ENCODE data around the gene GOLGA6D. TPM values are rescaled to one million over a fixed set of nuclear protein-coding genes. Genes with fewer than 3 reads are reported as not detected.
"Not testable (repeated sequence)": the region's sequence is repeated elsewhere in the genome, so short reads cannot be mapped to it uniquely, and the experiment has no call there.

The GOLGA6D gene
- total RNA-seq, 4 donors from 2014 or later, result not detected

DNA sequence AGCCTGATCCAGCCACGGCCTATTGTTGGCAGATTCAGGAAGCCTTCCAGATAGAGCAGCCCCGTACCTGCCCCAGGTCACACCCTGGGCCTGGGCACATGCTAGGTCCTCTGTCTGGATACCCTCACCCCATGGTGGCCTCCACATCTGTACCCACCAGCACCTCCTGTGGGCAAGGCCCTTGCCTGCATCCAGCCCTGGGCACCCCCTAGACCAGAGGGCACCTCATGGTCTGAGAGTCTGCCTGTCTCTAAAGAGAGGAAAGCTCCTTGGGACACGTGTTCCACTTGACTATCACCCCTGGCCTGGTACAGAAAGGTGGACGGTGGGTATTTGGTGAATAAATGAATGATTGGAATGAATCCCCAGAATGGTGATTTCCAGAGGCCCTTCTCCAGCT is 44.4 kb downstream of the GOLGA6D start:
- DNase-seq, result no peak
- intact Hi-C loops (cut with DNase I; ENCODE audit: low total_unique reads), result no loop called here

DNA sequence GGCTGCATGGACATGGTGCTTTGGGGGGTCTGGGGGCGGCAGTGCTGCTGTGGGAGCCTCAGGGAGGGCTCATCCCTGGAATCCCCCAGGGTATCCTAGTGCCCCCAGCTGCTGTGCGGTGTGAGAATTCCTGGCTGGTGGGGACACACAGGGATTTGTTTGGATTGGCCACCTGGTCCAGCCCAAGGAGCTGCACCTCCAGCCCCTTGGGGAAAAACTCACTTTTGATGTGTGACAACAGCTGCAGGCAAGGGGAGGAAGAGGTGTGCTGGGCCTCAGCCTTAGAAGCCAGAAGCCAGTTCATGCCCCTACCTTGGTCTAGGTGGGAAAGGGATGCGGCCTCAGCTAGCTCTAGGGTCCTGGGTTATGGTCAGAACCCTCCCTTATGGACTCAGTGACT is 44.9 kb downstream of the GOLGA6D start:
- TF ChIP-seq, protein P1, sequence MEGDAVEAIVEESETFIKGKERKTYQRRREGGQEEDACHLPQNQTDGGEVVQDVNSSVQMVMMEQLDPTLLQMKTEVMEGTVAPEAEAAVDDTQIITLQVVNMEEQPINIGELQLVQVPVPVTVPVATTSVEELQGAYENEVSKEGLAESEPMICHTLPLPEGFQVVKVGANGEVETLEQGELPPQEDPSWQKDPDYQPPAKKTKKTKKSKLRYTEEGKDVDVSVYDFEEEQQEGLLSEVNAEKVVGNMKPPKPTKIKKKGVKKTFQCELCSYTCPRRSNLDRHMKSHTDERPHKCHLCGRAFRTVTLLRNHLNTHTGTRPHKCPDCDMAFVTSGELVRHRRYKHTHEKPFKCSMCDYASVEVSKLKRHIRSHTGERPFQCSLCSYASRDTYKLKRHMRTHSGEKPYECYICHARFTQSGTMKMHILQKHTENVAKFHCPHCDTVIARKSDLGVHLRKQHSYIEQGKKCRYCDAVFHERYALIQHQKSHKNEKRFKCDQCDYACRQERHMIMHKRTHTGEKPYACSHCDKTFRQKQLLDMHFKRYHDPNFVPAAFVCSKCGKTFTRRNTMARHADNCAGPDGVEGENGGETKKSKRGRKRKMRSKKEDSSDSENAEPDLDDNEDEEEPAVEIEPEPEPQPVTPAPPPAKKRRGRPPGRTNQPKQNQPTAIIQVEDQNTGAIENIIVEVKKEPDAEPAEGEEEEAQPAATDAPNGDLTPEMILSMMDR (IDR thresholded peaks at IDR 0.05), result no peak
- TF ChIP-seq POLR2A (IDR thresholded peaks at IDR 0.05), result no peak

More for the DNA sequence above, 44.4 kb downstream of the GOLGA6D start:
- no peaks in the 10 kb centered on the region for H3K27me3 ChIP-seq
- H3K4me3 ChIP-seq, result no peak overlapping the region
- no peaks in the 10 kb centered on the region for H3K4me1 ChIP-seq
- H3K36me3 ChIP-seq, result no peaks in the 10 kb centered on the region
- H3K9me3 ChIP-seq, result no peaks in the 10 kb centered on the region
- TF ChIP-seq POLR2A (IDR thresholded peaks at IDR 0.05), result no peak
- TF ChIP-seq, protein P1 (IDR thresholded peaks at IDR 0.05), result no peak
- H3K27ac ChIP-seq, result no peak overlapping the region

DNA sequence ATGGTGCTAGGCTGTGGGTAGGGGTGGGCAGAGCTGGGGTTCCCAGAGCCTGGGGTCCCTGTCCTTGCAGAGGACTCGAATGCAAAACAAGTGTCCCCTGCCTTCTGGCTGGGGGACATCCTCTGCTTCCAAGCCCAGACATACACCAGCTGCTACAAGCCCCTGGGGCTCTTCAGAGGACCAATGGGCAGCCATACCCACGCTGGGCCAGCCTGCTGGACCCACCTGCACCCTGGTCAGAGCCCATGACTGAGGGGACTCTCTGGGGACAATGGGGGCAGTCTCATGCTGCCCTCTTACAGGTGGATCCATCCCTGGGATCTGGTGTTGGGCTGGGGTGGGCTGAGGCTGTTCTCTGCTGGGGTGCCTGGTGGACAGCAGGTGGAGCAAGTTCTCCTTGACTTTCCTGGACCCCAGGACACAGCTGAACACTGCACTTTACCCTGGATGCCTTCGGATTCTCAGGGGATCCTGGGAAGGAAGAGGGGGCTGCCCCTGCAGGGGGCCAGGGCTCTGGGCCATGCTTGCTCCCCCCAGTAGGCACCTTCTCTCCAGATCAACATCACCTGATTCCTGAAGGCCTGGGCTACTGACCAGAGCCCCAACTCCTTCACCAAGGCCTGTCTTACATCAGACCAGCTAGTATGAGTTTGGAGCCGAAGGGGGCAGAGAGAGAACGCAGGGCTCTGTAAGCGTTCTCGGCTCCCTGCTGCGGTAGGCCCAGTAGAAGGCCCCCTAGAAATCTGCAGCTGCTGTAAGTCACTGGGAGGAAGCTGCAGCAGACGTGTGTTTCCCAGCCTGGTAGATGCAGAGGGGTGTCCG is 46.1 kb downstream of the GOLGA6D start:
- TF ChIP-seq, protein P1 (IDR thresholded peaks at IDR 0.05), result no peak
- no peaks in the 10 kb centered on the region for H3K27me3 ChIP-seq
- no peaks in the 10 kb centered on the region for H3K36me3 ChIP-seq
- H3K27ac ChIP-seq, result no peak overlapping the region
- H3K4me3 ChIP-seq, result no peak overlapping the region
- no peaks in the 10 kb centered on the region for H3K9me3 ChIP-seq
- no peaks in the 10 kb centered on the region for H3K4me1 ChIP-seq
- DNase-seq, result no peak
- intact Hi-C loops (cut with DNase I; ENCODE audit: low total_unique reads), result no loop called here

More for the DNA sequence above, 44.9 kb downstream of the GOLGA6D start:
- H3K36me3 ChIP-seq, result no peaks in the 10 kb centered on the region
- no peak for DNase-seq
- intact Hi-C loops (cut with DNase I; ENCODE audit: low total_unique reads), result no loop called here
- no peaks in the 10 kb centered on the region for H3K27me3 ChIP-seq
- no peaks in the 10 kb centered on the region for H3K4me1 ChIP-seq
- no peaks in the 10 kb centered on the region for H3K9me3 ChIP-seq
- no peak overlapping the region for H3K4me3 ChIP-seq
- H3K27ac ChIP-seq, result no peak overlapping the region

DNA sequence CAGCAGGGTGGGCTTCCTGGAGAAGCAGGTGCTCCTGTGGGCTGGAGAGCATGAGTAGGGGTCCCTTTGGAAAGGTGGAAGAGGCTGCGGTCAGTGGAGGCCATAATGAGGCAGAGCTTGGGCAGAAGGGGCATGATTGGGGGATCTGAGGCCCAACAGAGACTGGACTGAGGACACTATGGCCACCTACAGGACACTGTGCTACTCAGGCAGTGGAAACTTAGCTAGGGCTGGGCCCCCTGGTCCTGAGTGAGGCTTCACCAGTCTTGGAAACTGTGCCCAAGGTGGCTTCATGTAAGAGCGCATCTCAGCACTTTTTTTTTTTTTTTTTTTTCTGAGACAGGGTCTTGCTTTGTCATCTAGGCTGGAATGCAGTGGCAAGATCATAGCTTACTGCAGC is 46.9 kb downstream of the GOLGA6D start:
- no peak for DNase-seq
- Histone ChIP-seq H3K27ac (no peak overlapping the region), H3K27me3 (no peaks in the 10 kb centered on the region), H3K4me1 (no peaks in the 10 kb centered on the region), H3K4me3 (no peak overlapping the region), H3K9me3 (no peaks in the 10 kb centered on the region), H3K36me3 (no peaks in the 10 kb centered on the region)
- no peak for TF ChIP-seq POLR2A (IDR thresholded peaks at IDR 0.05)
- TF ChIP-seq, protein P1 (IDR thresholded peaks at IDR 0.05), result no peak
- intact Hi-C loops (cut with DNase I; ENCODE audit: low total_unique reads), result no loop called here

DNA sequence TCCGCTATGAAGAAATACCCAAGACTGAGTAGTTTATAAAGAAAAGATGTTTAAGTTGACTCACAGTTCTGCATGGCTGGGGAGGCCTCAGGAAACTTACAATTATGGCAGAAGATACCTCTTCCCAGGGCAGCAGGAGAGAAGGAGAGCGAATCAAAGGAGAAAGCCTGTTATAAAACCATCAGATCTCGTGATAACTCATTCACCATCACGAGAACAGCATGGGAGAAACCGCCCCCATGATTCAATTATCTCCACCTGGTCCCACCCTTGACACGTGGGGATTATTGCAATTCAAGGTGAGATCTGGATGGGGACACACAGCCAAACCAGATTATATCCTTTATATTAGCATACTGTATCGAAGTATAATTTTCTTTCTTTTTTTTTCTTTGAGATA is 49.5 kb downstream of the GOLGA6D start:
- H3K9me3 ChIP-seq; H3K27me3 ChIP-seq; H3K27ac ChIP-seq; H3K4me1 ChIP-seq; intact Hi-C loops (cut with DNase I; ENCODE audit: low total_unique reads); H3K36me3 ChIP-seq; DNase-seq; H3K4me3 ChIP-seq: not testable (repeated sequence)

DNA sequence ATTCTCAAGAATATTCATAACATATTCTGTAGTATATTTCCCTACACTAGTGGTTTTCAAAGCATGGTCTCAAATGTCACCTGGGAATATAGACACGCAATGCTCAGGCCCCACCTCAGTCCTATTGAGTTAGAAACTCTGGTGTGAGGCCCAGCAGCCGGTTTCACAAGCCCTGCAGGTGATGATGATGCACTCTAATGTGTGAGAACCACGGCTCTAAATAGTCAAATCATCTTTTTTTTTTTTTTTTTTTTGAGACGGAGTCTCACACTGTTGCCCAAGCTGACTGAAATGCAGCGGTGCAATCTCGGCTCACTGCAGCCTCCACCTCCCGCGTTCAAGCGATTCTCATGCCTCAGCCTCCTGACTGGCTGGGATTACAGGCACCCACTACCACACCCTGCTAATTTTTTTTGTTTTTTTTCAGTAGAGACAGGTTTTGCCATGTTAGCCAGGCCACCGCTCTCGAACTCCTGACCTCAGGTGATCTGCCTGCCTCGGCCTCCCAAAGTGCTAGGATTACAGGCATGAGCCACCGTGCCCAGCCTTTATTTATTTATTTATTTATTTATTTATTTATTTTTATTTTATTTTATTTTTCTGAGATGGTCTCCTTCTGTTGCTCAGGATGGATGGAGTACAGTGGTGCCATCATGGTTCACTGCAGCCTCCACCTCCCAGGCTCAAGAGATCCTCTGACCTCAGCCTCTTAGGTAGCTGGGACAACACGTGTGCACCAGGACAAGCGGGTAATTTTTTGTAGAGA is 51.2 kb downstream of the GOLGA6D start:
- H3K36me3 ChIP-seq; DNase-seq; H3K4me1 ChIP-seq; H3K4me3 ChIP-seq; intact Hi-C loops (cut with DNase I; ENCODE audit: low total_unique reads); H3K9me3 ChIP-seq; H3K27me3 ChIP-seq; H3K27ac ChIP-seq: not testable (repeated sequence)

Data from uterus (tissue), 4 donors.